Dedifferentiated amniotic fluid mesenchymal stem cell (primary cell): Measurements from ENCODE around the gene BMI1.
"Not testable (repeated sequence)": the region's sequence is repeated elsewhere in the genome, so short reads cannot be mapped to it uniquely, and the experiment has no call there.

Source experiments
- DNase-seq: peaks from one replicate; pipeline ENCODE4 v3.0.0-alpha.2; 2016; ENCODE audit errors: extremely low spot score

The BMI1 gene

GRCh38 chr10:22339761-22340328, 18.9 kb downstream of the BMI1 start:
- DNase-seq, result no peak

- DNase-seq, result peak; percentile 81
Measured at GRCh38 chr10:22340329-22341189, 19.7 kb downstream of the BMI1 start.

GRCh38 chr10:22341190-22341925, 20.5 kb downstream of the BMI1 start:
- DNase-seq, result no peak

GRCh38 chr10:22341926-22342196, 21.0 kb downstream of the BMI1 start:
- DNase-seq, result no peak

- no peak for DNase-seq
Measured at GRCh38 chr10:22342421-22342820, 21.5 kb downstream of the BMI1 start.

GRCh38 chr10:22343731-22344130, 22.8 kb downstream of the BMI1 start:
- DNase-seq, result no peak

- no peak for DNase-seq
Measured at GRCh38 chr10:22344249-22344648, 23.4 kb downstream of the BMI1 start.

GRCh38 chr10:22344781-22345300, 23.9 kb downstream of the BMI1 start:
- no peak for DNase-seq

GRCh38 chr10:22345301-22346095, 24.6 kb downstream of the BMI1 start, which contains the start of gene SPAG6:
Gene SPAG6, plus strand, starts transcription at chr10:22345496. Its CDS starts 116 bp downstream, at chr10:22345612.
- DNase-seq, result no peak

- DNase-seq, result no peak
Measured at GRCh38 chr10:22346096-22346661, 25.3 kb downstream of the BMI1 start.

GRCh38 chr10:22349755-22350154, 28.9 kb downstream of the BMI1 start:
- no peak for DNase-seq

GRCh38 chr10:22351131-22351703, 30.3 kb downstream of the BMI1 start:
- no peak for DNase-seq

GRCh38 chr10:22356324-22356873, 35.5 kb downstream of the BMI1 start:
- DNase-seq, result no peak

GRCh38 chr10:22357770-22358169, 36.9 kb downstream of the BMI1 start:
- DNase-seq, result not testable (repeated sequence)

- no peak for DNase-seq
Measured at GRCh38 chr10:22363305-22363704, 42.4 kb downstream of the BMI1 start.

GRCh38 chr10:22364407-22365140, 43.7 kb downstream of the BMI1 start:
- DNase-seq, result no peak

GRCh38 chr10:22365233-22365632, 44.3 kb downstream of the BMI1 start:
- no peak for DNase-seq

GRCh38 chr10:22365644-22366434, 44.9 kb downstream of the BMI1 start:
- DNase-seq, result no peak

GRCh38 chr10:22366435-22366703, 45.5 kb downstream of the BMI1 start:
- no peak for DNase-seq

- no peak for DNase-seq
Measured at GRCh38 chr10:22366771-22367170, 45.9 kb downstream of the BMI1 start.
